Stimulated activated CD8-positive, alpha-beta memory T cell treated with anti-CD3 and anti-CD28 coated beads, Interleukin-12 subunit alpha, Interleukin-12 subunit beta, amount 100 ng/mL, for 24 hours (primary cell): Measurements from ENCODE around the gene MAPK4.

Source experiments
- DNase-seq: peaks from one replicate; pipeline ENCODE4 v3.0.0-alpha.2; 2020; ENCODE audit errors: extremely low read depth

MAPK4 gene

GRCh38 chr18:50623694-50624352 is 63.9 kb downstream of the MAPK4 start:
- DNase-seq, result no peak

GRCh38 chr18:50624981-50625380 is 65.1 kb downstream of the MAPK4 start:
- DNase-seq, result no peak

- DNase-seq, result no peak
Measured at GRCh38 chr18:50626317-50626716, 66.4 kb downstream of the MAPK4 start.

GRCh38 chr18:50627594-50628532 is 68.0 kb downstream of the MAPK4 start:
- DNase-seq, result no peak

GRCh38 chr18:50628533-50628905 is 68.6 kb downstream of the MAPK4 start:
- DNase-seq, result no peak

GRCh38 chr18:50629148-50629631 is 69.3 kb downstream of the MAPK4 start:
- DNase-seq, result no peak

- no peak for DNase-seq
Measured at GRCh38 chr18:50630895-50631294, 71.0 kb downstream of the MAPK4 start.

GRCh38 chr18:50632895-50633515 is 73.1 kb downstream of the MAPK4 start:
- no peak for DNase-seq

- no peak for DNase-seq
Measured at GRCh38 chr18:50633992-50634391, 74.1 kb downstream of the MAPK4 start.

GRCh38 chr18:50636366-50637057 is 76.6 kb downstream of the MAPK4 start:
- no peak for DNase-seq

- no peak for DNase-seq
Measured at GRCh38 chr18:50638016-50638883, 78.4 kb downstream of the MAPK4 start.

- DNase-seq, result no peak
Measured at GRCh38 chr18:50638884-50639420, 79.1 kb downstream of the MAPK4 start.

- no peak for DNase-seq
Measured at GRCh38 chr18:50639711-50640110, 79.8 kb downstream of the MAPK4 start.

- DNase-seq, result no peak
Measured at GRCh38 chr18:50642439-50642838, 82.6 kb downstream of the MAPK4 start.

- DNase-seq, result no peak
Measured at GRCh38 chr18:50644146-50644545, 84.3 kb downstream of the MAPK4 start.

- no peak for DNase-seq
Measured at GRCh38 chr18:50644807-50645206, 84.9 kb downstream of the MAPK4 start.

GRCh38 chr18:50647237-50647636 is 87.3 kb downstream of the MAPK4 start:
- DNase-seq, result no peak

GRCh38 chr18:50647792-50648191 is 87.9 kb downstream of the MAPK4 start:
- DNase-seq, result no peak

GRCh38 chr18:50649821-50650220 is 89.9 kb downstream of the MAPK4 start:
- no peak for DNase-seq

- no peak for DNase-seq
Measured at GRCh38 chr18:50651334-50651733, 91.4 kb downstream of the MAPK4 start.
